Lung microvascular endothelial cell (primary cell): ENCODE measurements around the gene ARHGAP22. TPM values are rescaled to one million over a fixed set of nuclear protein-coding genes. Genes with fewer than 3 reads are reported as not detected.

Experiments used
- DNase-seq, 2 donors: peaks; one replicate each; pipeline versions ENCODE4 v3.0.0 to v3.0.0-alpha.2; 2010; ENCODE audit warnings: low read depth in 2 of 2
- total RNA-seq: library from RNA; depleted of rRNA; stranded (reverse); fragments of >200 nt; gene quantifications from 2 replicates; pipeline ENCODE4 v1.2.1, GENCODE V29; 2014

ARHGAP22 gene
- total RNA-seq, 1 donor from 2014 or later: 1.4 TPM

DNA sequence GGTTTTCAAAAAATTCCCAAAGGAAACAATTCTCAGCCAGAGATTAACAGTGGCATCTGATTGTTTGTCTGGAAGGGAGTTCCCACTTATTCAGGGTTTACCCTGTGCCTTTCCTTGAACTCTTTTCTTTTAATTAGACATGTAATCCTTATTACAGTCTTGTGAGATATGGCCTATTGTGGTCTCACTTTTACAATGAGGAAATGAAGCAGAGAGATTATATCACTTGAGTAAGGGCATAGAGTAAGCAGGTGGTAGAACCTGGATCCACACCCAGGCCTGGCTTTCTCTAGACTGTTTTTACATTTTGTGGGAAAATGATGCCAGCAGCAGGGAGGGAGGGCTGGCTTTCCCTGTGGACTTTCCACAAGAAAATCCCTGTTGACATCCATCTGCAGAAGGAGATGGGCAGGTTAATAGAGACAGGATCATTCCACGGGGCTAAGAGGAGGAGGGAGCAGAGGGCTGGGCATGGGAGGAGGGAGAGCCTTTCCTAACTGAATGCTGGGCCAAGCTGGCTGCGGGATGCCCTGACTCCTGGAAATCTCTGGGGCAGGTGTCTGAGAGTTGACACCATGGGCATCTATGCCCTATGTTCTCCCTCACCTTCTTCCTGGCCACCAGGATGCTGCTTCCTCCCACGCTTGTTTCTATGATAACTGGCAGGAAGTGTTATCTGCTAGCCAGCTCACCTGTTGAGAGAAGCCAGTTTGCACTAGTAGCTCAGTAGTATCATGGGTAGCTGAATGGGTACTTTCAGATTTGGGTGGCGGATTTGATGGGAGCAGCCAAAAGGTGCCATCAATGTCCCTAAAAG, 28.7 kb upstream of the ARHGAP22 start:
- DNase-seq: no peak

DNA sequence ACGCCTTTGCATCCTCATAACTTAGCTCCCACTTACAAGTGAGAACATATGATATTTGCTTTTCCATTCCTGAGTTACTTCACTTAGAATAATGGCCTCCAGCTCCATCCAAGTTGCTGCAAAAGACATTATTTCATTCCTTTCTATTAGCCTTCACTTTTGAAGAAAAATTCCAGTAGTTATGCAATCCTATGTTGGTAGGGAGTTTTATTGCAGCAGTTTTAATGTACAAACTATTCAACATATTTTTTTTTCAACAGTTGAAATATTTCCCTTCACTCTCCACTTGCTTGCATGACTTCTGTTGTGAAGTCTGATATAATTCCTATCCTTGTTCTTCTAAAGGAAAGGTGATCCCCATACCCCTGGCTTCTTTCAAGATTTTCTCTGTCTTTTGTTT, 27.3 kb upstream of the ARHGAP22 start:
- no peak for DNase-seq

DNA sequence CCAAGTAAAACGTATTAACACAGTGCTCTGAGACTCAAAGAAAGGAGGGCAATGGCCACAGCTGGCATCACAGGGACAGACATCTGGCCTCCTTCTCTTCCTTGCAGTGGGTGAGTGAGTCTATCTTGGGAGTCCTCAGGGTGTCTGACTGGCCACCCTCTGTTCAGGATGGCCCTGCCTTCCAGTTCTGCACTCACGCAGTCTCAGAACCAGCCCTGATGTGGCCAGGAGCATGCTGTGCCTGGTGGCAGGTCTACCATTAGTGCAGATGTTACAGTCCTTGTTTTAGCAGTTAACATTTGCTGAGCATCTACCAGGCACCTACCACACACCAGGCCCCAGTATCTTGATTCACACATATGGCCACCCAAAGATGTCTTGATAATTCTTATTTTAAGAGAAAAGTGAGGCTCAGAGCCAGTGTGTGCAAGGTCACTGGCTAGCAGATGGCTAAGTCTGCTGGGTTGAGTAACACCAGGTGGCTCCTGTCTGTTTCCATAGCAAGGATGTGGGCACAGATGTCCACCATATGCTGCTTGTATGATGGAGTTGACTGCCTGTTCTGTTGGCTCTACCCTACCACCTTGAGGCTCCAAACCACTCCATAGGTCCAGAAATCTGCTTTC, 23.2 kb upstream of the ARHGAP22 start:
- DNase-seq: no peak

DNA sequence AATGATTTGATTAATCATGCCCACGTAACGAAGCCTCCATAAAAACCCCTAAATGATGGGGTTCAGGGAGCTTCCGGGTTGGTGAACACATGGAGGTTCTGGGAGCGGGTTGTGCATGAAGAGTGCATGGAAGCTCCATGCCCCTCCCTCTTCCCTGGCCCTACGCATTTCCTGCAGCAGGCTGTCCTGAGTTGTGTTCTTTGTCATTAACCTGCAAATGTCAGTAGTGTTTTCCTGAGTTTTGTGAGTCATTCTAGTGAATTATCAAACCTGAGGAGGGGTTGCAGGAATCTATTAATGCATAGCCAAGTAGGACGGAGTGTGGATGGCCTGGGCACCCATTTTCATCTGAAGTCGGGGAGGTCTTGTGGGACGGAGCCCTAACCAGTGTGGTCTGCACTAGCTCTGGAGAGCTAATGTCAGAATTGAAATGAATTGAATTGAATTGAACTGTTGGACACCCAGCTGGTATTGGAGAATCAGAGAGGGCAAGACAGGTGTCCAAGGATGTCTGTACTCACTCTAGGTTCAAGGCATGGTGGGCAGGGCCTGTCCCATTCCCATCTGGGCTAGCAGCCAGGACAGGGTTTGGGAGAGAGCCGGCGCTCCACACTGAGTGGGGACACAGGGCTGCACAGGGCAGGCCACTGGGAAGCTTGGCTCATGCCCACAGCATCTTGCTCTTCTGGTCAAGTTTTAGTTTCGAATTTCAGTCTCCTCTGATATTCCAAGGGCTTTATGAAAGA, 22.3 kb upstream of the ARHGAP22 start:
- peak; percentile 25 to 50 for DNase-seq

DNA sequence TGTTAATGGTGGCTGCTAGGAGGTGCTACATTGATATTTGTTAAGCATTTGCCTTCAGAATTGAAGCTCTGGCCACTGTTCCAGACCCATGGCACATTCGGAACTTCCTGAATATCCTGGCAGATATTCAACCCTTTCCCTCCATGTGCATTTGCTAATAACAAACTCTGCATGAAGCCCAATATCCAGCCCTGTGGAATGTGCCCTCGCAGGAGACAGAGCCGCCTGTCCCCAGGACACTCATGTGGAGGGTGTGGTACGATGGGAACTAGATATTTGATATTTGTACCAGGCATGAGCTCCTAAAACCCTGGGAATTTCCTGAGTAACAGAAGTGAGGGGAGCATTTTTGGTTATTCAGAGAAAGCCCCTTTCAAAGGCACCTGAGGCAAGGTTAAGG, 21.6 kb upstream of the ARHGAP22 start:
- DNase-seq: peak in 1 of 2 donors; percentile 38

DNA sequence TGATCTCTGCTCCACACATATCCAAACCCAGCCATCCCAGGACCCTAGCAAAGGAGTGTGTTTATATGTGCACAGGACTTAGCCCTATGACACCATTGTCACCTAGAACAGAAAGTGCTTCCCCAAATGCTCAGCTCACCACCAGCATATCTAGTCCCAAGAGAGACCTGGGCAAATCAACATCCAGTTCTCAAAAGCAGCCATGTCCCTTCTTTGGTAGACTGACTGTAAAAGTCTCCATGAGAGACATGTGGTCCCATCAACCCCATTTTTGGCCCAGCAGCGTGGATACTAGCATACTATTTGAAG, 20.9 kb upstream of the ARHGAP22 start:
- DNase-seq: no peak

DNA sequence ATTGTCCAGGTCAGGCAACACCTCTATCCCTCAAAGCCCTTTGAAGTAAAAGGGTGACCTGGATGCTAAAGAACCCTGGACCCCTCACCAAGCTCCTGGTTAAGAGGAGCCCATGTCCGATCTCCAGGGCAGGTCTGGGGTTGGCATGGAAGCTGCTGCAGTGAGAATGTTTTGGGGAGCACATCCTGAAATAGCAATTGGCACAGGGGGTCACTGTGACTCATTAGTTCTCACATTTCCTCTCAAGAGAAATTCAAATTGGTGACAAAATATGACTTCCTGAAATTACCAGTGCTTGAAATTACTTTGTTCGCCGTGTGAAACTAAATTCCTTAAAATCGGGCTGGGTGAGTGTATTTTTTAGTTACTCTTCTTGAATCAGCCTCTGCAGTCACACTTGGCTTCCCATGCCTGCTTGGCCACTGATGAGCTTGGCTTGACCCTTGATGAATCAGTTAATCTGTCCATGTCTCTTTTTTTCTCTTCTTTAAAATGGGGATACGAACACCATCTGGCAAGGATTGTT, 18.8 kb upstream of the ARHGAP22 start:
- DNase-seq: peak in 1 of 2 donors; percentile 55

DNA sequence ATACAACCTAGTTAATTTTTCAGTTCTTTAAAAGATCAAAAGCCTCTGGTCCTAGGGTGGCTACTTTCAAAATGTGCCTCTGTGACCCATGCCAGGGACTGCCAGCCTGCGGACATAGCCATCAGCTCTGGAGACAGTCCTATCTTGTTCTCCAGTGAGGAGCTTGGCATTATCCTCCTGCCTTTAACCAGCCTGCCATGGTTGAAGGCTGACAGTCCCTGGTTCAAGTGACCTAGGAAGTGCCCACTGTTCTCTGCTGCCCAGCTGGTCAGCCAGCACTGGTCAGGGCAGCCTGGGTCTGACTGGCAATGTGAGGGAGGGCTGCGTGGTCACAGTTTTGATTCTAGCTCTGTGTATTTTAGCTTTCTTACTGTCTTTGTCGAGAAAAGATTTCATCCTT, 18.1 kb upstream of the ARHGAP22 start:
- DNase-seq: no peak

DNA sequence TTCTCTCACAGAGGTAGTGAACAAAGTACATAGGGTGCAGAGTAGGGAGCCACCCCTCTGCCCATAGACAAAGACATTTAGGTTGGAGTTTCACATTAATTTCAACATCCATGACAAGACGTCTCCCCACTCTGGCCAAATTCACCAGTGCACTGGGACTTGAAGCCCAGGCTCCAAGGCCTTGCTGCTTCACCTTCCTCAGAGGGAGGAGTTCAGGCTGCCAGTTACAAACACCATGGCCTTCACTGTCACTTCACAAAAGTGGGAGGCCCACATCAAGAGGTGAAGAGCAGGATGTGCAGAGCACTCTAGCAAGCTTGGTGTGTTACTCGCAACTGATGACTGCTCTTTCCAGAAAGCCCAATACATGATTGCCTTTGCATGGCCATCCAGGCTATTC, 15.8 kb upstream of the ARHGAP22 start:
- DNase-seq: no peak

DNA sequence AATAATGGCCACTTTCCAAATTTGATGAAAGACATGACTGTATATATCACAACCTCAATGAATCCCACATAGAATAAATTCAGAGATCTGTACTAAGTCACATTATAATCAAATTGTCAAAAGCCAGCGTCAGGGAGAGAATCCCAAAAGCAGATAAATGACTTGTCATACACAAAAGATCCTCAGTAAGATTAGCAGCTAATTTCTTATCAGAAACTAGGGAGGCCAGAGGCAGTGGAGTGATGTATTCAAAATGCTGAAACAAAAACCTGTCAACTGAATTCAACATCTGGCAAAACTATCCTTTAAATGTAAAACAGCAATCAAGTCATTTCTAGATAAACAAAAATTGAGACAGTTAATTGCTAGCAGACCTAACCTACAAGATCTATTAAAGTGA, 11.6 kb upstream of the ARHGAP22 start:
- no peak for DNase-seq

DNA sequence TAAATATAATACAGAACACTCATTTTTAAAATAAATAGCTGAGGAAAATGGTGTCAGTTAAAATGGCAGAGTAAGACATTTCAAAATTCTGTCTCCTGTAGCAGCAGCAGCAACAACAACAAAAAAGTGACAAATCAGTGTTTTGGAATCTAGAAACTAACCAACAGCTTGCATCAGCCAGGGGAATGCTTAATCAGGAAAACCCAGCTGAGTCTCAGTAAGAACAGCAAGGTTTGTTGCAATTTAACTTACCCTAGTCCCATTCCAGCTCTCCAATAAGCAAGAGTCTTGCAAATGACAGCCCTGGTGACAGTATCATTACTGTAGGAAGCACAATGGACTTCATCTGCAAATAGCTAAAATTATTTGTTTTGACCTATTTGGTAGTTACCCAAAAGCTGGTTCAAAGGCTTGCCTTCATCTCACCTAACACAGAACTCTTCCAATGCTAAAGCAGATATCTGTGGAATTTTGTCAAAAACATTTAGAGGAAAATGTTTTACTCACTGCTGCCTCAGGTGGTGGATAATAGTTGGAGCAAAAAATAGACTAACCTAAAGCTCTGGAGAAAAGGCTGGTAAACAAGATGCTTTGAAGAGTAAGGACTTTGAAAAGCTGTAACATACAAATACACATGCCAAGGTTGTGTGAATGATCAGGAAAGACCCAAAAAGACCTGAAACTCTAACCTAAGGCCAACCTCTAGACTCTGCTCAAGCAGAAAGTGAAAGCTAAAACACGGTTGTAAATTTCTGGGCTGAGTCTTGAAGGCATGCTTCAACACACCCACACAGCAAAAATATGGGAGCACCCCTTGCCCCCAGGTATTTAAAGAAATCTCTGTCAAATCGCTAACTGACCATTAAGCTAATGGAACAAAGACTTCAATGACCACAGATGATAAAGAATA, 9.9 kb upstream of the ARHGAP22 start:
- DNase-seq: no peak

DNA sequence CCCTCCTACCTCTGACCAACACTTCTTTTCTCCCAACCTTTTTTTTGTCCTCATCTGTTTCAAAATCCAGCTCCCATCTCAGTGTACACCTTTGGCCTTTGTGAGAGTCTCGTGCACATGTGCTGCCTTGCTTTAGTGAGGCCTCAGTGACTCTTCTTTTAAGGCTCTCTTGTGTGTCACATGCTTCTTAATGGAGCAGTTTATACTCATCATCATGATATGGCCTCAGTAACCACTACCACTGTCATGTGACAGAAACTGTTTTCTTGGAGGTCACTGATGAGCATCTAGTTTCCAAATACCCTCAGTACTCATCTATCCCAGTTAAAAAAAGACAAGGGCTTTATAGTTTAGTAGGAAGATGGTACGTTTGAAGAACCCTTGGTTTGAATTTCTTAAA, 8.1 kb upstream of the ARHGAP22 start:
- DNase-seq: no peak

DNA sequence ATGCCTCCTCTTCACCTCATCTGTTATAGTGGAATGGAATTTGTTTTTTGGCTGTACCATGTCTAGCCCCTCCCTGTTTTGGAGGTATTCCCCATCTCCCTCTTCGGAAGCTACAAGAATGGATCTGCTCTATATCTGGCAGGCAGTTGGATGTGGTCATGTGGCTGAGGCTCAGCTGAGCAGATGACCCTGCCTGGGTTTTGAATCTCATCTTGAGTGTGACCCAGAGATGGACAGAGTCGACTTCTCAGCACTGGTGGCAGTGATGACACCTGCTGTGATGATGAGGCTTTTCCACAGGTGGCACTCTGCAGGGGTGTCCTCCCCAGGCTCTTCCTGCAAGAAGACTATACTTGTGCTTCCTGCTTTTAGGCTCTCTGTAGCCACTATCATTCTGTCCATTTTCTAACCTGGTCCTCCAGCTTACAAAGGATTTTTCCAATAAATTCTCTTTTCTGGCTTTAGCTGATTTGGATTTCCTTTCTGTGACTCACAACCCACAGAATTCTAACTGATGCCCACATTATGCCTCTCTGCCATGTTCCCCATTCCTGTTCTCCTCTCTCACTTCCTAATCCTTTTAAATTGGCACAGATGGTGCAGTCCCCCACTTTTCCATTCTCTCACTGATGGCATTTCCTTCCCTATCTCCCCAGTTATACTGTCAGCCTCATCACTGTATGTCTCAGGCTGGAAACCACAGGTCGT, 7.5 kb upstream of the ARHGAP22 start:
- DNase-seq: peak in 1 of 2 donors; percentile 26

DNA sequence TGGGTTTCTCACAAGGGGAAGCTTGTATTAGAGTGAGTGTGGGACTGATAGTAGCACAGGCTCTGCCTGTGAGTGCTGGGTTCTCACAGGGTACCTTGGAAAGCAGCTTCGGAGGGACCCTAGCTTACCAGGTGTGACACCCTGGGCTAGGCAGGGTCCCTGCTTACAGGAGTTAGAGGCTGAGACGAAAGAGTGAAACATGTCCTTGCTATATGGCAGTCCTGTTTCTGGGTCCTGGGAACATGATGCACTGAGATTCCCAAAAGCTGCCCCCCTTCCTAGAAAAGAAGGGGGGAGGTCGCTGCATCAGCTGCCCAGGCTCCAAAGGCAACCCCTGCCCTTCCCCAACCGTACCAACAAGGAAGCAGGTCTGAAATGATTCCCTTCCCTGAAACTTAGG, 6.3 kb upstream of the ARHGAP22 start:
- no peak for DNase-seq

DNA sequence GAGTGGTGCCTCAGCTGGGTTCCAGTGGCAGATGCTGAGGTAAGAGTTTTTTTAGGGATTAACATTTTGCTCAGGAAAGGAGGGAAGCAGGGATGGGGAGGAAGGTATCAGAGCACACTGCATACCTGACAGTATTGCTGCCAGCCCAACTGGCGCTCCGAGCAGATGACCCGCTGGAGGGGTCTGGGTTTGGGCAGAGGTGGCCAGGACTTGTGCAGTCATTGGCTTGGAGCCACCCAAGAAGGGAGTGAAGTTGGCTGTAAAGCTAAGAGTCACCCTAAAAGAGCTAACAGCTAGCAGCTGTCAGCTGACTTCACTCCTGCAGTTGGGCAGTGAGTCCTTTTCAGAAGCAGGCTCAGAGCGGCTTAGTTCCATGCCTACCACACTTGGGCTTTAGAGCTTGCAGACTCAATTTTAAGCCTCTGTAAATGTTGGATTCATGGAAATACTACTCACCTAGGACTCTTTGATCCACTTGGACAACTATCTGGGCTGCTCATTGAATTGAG, 5.8 kb upstream of the ARHGAP22 start:
- no peak for DNase-seq

DNA sequence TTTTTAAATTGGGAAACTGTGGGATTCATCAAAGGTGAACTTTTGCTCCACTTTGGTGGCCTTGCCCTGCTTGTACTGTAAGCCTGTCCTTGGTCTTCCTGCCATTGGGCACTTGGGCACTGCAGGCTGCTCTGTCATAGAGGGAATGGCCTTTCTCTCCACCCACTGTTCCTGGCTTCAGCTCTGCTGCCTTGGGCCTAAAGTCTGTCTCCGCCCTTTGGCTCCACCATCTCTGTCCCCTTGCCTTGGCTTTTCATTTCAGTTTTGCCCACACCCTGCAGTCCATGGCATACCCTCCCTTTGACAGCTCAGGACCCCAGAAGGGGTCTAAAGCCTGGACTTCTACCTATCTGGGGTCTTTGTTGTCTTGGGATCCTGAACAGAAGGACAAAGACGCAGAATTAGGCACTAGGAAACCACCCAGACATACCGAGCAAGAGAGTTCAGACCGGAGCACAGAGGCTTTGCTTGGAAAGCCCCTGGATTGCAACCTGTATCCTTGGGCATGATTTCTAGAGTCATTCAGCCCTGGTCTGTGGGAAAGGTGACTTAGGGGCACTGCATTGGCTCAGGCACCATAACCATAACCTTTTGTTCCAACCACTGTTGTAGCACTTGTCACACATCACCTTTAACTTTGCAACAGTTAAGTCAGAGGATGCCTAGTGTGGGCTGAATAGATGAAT, 5.2 kb upstream of the ARHGAP22 start:
- no peak for DNase-seq

DNA sequence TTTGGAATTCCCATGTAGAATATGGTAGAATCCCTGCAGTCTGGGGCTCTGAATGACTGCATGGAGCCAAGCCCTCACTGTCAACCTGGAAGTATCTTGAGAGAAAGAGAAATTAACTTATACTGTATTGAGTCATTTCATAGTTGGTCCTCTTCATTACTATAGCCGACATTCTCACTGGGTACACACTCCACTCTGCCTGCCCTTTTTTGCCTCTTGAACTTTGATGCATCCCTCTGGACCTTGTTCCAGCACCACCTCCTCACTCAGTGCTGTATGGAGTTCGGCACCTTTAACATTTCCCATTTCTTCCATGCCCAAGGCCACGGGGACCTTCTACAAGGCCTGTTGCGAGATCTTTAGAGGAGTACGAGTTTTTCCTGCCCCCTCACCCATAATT, 4.6 kb upstream of the ARHGAP22 start:
- DNase-seq: no peak

DNA sequence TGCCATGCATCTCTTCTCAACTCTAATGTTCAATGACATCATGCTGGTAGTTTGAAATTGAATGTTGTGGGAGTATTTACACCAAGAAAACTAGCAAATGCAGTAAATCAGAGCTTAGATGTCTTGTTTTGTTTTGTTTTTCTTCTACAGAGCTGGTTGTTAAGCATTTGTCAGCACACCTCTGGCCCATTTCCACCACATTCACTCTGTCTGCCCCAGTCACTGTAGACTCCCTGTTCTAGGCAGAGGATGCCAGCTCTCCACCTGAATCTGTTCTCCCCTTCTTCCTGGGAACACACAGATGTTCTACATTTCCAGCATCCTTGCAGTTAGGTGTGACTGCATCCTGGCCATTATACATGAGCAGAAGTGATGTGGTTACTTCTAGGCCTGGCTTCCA, 4.1 kb upstream of the ARHGAP22 start:
- DNase-seq: peak in 1 of 2 donors; percentile 50

DNA sequence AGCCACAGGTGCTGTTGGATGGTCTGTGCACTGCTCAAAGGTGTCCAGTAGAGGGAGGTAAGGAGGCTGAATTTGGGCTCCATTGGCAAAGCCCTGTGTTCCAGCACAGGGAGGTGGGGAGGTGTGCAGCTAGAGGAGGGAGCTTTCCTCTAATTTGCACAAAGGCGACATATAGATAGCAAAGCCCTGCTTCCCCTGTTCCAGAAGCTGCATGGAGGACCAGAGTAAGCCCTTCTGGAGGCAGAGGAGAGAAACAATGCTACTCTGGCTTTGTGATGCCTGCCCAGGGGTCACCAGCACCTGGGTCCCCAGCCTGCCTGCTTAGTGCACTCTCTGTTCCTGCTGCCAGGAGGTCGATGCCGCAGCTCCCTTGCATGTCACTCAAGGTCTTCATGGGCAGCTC, 3.4 kb upstream of the ARHGAP22 start:
- peak; percentile 50 to 56 for DNase-seq
